ENCODE data around the gene SH2D3A.

DNA sequence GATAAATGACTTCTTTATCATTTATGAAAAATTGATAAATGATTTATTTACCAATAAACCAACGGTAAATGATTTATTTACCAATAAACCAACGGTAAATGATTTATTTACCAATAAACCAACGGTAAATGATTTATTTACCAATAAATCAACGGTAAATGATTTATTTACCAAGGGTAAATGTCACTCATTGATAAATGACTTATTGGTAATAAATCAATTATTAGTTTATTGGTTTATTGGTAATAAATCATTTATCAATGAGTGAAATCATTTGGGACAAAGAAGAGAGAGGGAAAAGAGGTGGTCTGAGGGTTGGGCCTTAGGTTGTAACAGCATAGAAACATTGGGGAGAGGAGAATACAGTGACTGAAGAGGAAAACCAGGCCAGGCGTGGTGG, 26.7 kb upstream of the SH2D3A start:
- TF ChIP-seq, protein P1, sequence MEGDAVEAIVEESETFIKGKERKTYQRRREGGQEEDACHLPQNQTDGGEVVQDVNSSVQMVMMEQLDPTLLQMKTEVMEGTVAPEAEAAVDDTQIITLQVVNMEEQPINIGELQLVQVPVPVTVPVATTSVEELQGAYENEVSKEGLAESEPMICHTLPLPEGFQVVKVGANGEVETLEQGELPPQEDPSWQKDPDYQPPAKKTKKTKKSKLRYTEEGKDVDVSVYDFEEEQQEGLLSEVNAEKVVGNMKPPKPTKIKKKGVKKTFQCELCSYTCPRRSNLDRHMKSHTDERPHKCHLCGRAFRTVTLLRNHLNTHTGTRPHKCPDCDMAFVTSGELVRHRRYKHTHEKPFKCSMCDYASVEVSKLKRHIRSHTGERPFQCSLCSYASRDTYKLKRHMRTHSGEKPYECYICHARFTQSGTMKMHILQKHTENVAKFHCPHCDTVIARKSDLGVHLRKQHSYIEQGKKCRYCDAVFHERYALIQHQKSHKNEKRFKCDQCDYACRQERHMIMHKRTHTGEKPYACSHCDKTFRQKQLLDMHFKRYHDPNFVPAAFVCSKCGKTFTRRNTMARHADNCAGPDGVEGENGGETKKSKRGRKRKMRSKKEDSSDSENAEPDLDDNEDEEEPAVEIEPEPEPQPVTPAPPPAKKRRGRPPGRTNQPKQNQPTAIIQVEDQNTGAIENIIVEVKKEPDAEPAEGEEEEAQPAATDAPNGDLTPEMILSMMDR (IDR thresholded peaks at IDR 0.05): no peak
- TF ChIP-seq POLR2A (IDR thresholded peaks at IDR 0.05): no peak
- no peak for TF ChIP-seq POLR2AphosphoS5 (IDR thresholded peaks at IDR 0.05)
